Immature natural killer cell (primary cell): ENCODE data around the gene ESR1. TPM values are rescaled to one million over a fixed set of nuclear protein-coding genes. Genes with fewer than 3 reads are reported as not detected.

Experiments
- DNase-seq, 3 donors: peaks; one replicate each; pipeline ENCODE4 v3.0.0; 2022; ENCODE audit warnings: mixed read lengths in 1 of 3
- H3K27ac Mint-ChIP-seq, 6 donors: one replicate each; pipeline ENCODE4 v1.8.0; 2020; ENCODE audit warnings: mixed read lengths in 6 of 6, mild to moderate bottlenecking in 5 of 6, inconsistent platforms in 4 of 6, moderate library complexity in 3 of 6
- H3K27me3 Mint-ChIP-seq, 3 donors: one replicate each; pipeline ENCODE4 v1.8.0; 2020 to 2021; ENCODE audit warnings: low read depth in 3 of 3, mild to moderate bottlenecking in 3 of 3, mixed read lengths in 3 of 3, moderate library complexity in 3 of 3, inconsistent platforms in 1 of 3
- H3K36me3 Mint-ChIP-seq, 3 donors: one replicate each; pipeline ENCODE4 v1.8.0; 2020; ENCODE audit warnings: mixed read lengths in 3 of 3, inconsistent platforms in 2 of 3, mild to moderate bottlenecking in 2 of 3
- H3K4me1 Mint-ChIP-seq, 2 donors: one replicate each; pipeline ENCODE4 v1.8.0; 2020; ENCODE audit warnings: inconsistent platforms in 2 of 2, mild to moderate bottlenecking in 2 of 2, mixed read lengths in 2 of 2, moderate library complexity in 1 of 2
- H3K4me3 Mint-ChIP-seq, 5 donors: one replicate each; pipeline ENCODE4 v1.8.0; 2020; ENCODE audit warnings: mild to moderate bottlenecking in 5 of 5, mixed read lengths in 5 of 5, inconsistent platforms in 3 of 5, moderate library complexity in 3 of 5
- H3K9me3 Mint-ChIP-seq, 6 donors: one replicate each; pipeline ENCODE4 v1.8.0; 2020; ENCODE audit warnings: mild to moderate bottlenecking in 6 of 6, mixed read lengths in 6 of 6, inconsistent platforms in 4 of 6, moderate library complexity in 3 of 6
- polyA plus RNA-seq, 3 donors: library from polyadenylated mRNA; unstranded; fragments of 300-500 nt; fragmentation: Illumina TruSeq; gene quantifications; one replicate each; pipeline ENCODE4 v1.2.3, GENCODE V29; 2021

The ESR1 gene
- polyA plus RNA-seq: not detected

- Mint-ChIP-seq H3K4me1 (peaks cover 7 to 9% of the 10 kb centered on the region in 2 donors), H3K27ac (no peak within 1 kb of the TSS), H3K36me3 (no peaks in the 10 kb centered on the region), H3K4me3 (peak within 1 kb of the TSS in 1 of 5 donors; percentile 27), H3K9me3 (peaks cover 0 to 3% (median 0%) of the 10 kb centered on the region in 6 donors), H3K27me3 (peaks cover 9 to 16% (median 10%) of the 10 kb centered on the region in 3 donors)
- no peak for DNase-seq
These were observed at the start of gene ESR1 for GRCh38 chr6:151807513-151808370. Gene ESR1 (plus strand): TSS chr6:151807682. CDS start chr6:151807913, 231 bp downstream.

- Mint-ChIP-seq H3K36me3 (no peaks in the 10 kb centered on the region), H3K9me3 (no peaks in the 10 kb centered on the region), H3K4me3 (no peak overlapping the region), H3K27me3 (peaks cover 0 to 4% (median 2%) of the 10 kb centered on the region in 3 donors), H3K4me1 (peaks cover 4 to 6% of the 10 kb centered on the region in 2 donors), H3K27ac (no peak overlapping the region)
- no peak for DNase-seq
These were observed 47.0 kb upstream of the ESR1 start for GRCh38 chr6:151760486-151760885.

GRCh38 chr6:151761851-151762250 is 45.6 kb upstream of the ESR1 start:
- Mint-ChIP-seq H3K4me3 (no peak overlapping the region), H3K4me1 (peaks cover 4 to 6% of the 10 kb centered on the region in 2 donors), H3K9me3 (no peaks in the 10 kb centered on the region), H3K27ac (no peak overlapping the region), H3K27me3 (peaks cover 0 to 4% (median 1%) of the 10 kb centered on the region in 3 donors), H3K36me3 (no peaks in the 10 kb centered on the region)
- no peak for DNase-seq

- H3K27ac Mint-ChIP-seq: no peak overlapping the region
- no peak overlapping the region for H3K4me3 Mint-ChIP-seq
- H3K4me1 Mint-ChIP-seq: peaks cover 4 to 6% of the 10 kb centered on the region in 2 donors
- no peaks in the 10 kb centered on the region for H3K9me3 Mint-ChIP-seq
- peaks cover 0 to 4% (median 1%) of the 10 kb centered on the region in 3 donors for H3K27me3 Mint-ChIP-seq
- H3K36me3 Mint-ChIP-seq: no peaks in the 10 kb centered on the region
- no peak for DNase-seq
These were observed 44.7 kb upstream of the ESR1 start for GRCh38 chr6:151762817-151763216.

GRCh38 chr6:151763303-151763702 is 44.2 kb upstream of the ESR1 start:
- Mint-ChIP-seq H3K4me1 (peaks cover 4 to 6% of the 10 kb centered on the region in 2 donors), H3K36me3 (no peaks in the 10 kb centered on the region), H3K27me3 (peaks cover 0 to 4% (median 1%) of the 10 kb centered on the region in 3 donors), H3K27ac (no peak overlapping the region), H3K4me3 (no peak overlapping the region), H3K9me3 (no peaks in the 10 kb centered on the region)
- DNase-seq: no peak

- H3K4me1 Mint-ChIP-seq: peaks cover 4 to 6% of the 10 kb centered on the region in 2 donors
- H3K27ac Mint-ChIP-seq: no peak overlapping the region
- peak overlapping the region in 1 of 5 donors; percentile 8 for H3K4me3 Mint-ChIP-seq
- DNase-seq: peak in 1 of 3 donors; percentile 2
- H3K9me3 Mint-ChIP-seq: no peaks in the 10 kb centered on the region
- H3K36me3 Mint-ChIP-seq: no peaks in the 10 kb centered on the region
- peaks cover 2 to 4% (median 3%) of the 10 kb centered on the region in 3 donors for H3K27me3 Mint-ChIP-seq
These were observed 43.4 kb upstream of the ESR1 start for GRCh38 chr6:151763938-151764680.

- Mint-ChIP-seq H3K4me3 (no peak overlapping the region), H3K27me3 (peaks cover 3 to 6% (median 3%) of the 10 kb centered on the region in 3 donors), H3K36me3 (no peaks in the 10 kb centered on the region), H3K27ac (no peak overlapping the region), H3K9me3 (no peaks in the 10 kb centered on the region), H3K4me1 (peaks cover 4 to 6% of the 10 kb centered on the region in 2 donors)
- DNase-seq: peak; percentile 10 to 38 (median 13)
These were observed 42.0 kb upstream of the ESR1 start for GRCh38 chr6:151765444-151765886.

GRCh38 chr6:151772446-151772845 is 35.0 kb upstream of the ESR1 start:
- DNase-seq: no peak
- Mint-ChIP-seq H3K4me1 (no peaks in the 10 kb centered on the region), H3K27ac (no peak overlapping the region), H3K9me3 (no peaks in the 10 kb centered on the region), H3K36me3 (no peaks in the 10 kb centered on the region), H3K27me3 (peaks cover 3 to 6% (median 5%) of the 10 kb centered on the region in 3 donors), H3K4me3 (no peak overlapping the region)

- Mint-ChIP-seq H3K4me3 (no peak overlapping the region), H3K9me3 (no peaks in the 10 kb centered on the region), H3K27ac (no peak overlapping the region), H3K36me3 (no peaks in the 10 kb centered on the region), H3K27me3 (peaks cover 3 to 6% (median 5%) of the 10 kb centered on the region in 3 donors), H3K4me1 (no peaks in the 10 kb centered on the region)
- no peak for DNase-seq
These were observed 34.1 kb upstream of the ESR1 start for GRCh38 chr6:151773382-151773781.

GRCh38 chr6:151782560-151782959 is 24.9 kb upstream of the ESR1 start:
- H3K27me3 Mint-ChIP-seq: peaks cover 0 to 7% (median 0%) of the 10 kb centered on the region in 3 donors
- H3K4me1 Mint-ChIP-seq: no peaks in the 10 kb centered on the region
- H3K4me3 Mint-ChIP-seq: no peak overlapping the region
- peaks cover 0 to 4% (median 0%) of the 10 kb centered on the region in 6 donors for H3K9me3 Mint-ChIP-seq
- no peak overlapping the region for H3K27ac Mint-ChIP-seq
- H3K36me3 Mint-ChIP-seq: no peaks in the 10 kb centered on the region
- no peak for DNase-seq

GRCh38 chr6:151783692-151784091 is 23.8 kb upstream of the ESR1 start:
- Mint-ChIP-seq H3K36me3 (no peaks in the 10 kb centered on the region), H3K27me3 (peaks cover 0 to 7% (median 2%) of the 10 kb centered on the region in 3 donors), H3K9me3 (peaks cover 0 to 7% (median 0%) of the 10 kb centered on the region in 6 donors), H3K27ac (no peak overlapping the region), H3K4me3 (no peak overlapping the region), H3K4me1 (no peaks in the 10 kb centered on the region)
- no peak for DNase-seq

- no peaks in the 10 kb centered on the region for H3K36me3 Mint-ChIP-seq
- no peak overlapping the region for H3K4me3 Mint-ChIP-seq
- H3K4me1 Mint-ChIP-seq: no peaks in the 10 kb centered on the region
These were observed 22.9 kb upstream of the ESR1 start for GRCh38 chr6:151784441-151785214.

GRCh38 chr6:151796842-151797530 is 10.5 kb upstream of the ESR1 start:
- no peaks in the 10 kb centered on the region for H3K36me3 Mint-ChIP-seq
- DNase-seq: no peak
- no peak overlapping the region for H3K27ac Mint-ChIP-seq
- H3K9me3 Mint-ChIP-seq: peaks cover 0 to 4% (median 0%) of the 10 kb centered on the region in 6 donors
- peaks cover 7 to 11% (median 9%) of the 10 kb centered on the region in 3 donors for H3K27me3 Mint-ChIP-seq
- no peak overlapping the region for H3K4me3 Mint-ChIP-seq
- H3K4me1 Mint-ChIP-seq: no peaks in the 10 kb centered on the region

More at GRCh38 chr6:151784441-151785214, 22.9 kb upstream of the ESR1 start:
- Mint-ChIP-seq H3K9me3 (peaks cover 0 to 7% (median 0%) of the 10 kb centered on the region in 6 donors), H3K27me3 (peaks cover 0 to 8% (median 2%) of the 10 kb centered on the region in 3 donors), H3K27ac (no peak overlapping the region)
- DNase-seq: no peak
